NCI-H1930 (cell line): ENCODE measurements around the gene SCYGR7.

Source experiments
- DNase-seq, 2 experiments: peaks; one replicate each; lab custom pipeline; 2025; lab: John Stamatoyannopoulos, UW

The SCYGR7 gene

DNA sequence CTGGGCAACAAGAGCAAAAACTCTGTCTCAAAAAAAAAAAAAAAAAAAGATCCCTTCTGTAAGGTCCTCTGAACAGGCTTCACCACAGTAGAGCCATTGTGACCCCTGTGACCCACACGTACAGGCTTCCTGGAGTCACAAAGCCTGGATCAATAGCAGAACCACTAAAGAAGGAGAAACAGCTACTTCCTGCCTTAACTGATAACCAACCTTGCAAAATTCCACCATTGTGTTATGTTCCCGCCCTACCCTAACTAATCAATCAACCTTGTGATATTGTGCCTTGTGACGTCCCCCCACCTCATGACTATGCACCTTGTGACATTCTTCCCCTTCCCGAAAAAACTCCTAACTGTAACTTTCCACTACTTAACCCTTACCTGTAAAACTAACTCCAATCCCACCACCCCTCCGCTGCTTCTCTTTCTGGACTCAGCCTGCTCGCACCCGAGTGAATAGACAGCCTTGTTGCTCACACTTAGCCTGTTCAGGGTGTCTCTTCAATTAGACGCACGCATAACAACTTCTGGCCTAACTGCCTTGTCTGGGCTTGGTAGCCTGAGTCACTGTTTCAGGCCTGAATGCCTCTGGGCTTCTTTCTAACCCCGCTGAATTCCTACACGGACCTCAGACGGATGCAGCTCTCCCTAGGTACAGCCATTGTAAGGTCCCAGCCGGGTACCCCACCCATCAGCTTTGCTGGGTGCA lies 31.4 kb downstream of the SCYGR7 start:
- DNase-seq = no peak

DNA sequence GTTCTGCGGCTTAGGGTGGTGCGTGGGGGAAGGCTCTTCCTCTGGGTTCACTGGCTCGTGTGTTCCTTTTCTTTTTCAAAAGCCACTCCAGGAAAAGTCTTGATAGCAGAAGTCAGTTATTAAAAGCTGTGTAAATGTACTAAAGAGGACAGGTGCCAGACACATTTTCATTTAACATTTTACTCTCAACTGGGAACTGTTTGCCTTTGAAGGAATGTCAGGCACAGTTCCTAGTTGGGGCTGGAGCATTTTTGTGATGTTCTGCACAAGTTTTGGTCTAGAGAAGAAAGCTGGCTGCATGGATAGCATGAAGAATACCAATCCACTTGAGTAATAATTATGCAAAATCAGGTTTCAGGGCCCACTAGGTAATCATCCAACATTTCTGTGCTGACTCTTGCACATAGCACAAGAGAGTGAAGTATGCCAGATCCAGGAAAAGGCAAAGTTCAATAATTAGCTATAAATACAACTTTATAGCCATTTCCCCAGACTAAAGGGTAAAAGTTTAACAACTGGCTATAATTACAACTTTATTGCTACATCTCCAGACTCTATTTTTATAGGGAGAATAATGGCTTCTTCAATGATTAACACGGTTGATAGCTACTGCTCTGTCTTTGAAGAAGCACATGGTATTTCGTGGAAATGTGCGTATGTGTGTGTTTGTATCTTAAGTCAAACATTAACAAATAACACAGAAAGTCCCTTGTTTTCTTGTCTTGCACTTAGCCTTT lies 33.8 kb downstream of the SCYGR7 start:
- DNase-seq = no peak

DNA sequence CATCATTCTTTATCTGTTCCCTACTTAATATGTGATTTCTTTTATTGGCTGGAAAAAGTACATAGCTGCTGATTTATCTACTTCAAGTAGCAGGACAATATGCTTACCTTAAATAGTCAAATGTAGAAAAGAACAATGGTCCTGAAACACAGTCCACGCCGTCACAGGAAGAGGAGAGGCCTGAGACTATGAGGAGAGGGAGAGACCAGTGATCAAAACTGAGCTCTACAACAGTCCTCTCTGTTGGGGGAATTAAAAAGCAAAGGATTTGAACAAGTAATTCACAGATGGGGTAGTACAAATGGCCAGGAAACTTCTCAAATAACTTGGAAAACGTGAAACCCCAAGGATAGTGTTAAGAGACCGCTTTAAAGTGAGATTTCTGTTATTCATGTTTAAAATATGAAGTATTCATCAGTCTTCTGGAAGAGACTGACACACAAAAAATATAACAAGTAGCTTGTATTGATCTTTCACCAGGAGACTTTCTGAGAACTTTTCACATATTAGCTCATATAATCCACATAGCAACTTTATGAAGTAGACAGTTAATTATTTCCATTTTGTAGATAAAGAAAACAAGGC lies 37.7 kb downstream of the SCYGR7 start:
- no peak for DNase-seq

DNA sequence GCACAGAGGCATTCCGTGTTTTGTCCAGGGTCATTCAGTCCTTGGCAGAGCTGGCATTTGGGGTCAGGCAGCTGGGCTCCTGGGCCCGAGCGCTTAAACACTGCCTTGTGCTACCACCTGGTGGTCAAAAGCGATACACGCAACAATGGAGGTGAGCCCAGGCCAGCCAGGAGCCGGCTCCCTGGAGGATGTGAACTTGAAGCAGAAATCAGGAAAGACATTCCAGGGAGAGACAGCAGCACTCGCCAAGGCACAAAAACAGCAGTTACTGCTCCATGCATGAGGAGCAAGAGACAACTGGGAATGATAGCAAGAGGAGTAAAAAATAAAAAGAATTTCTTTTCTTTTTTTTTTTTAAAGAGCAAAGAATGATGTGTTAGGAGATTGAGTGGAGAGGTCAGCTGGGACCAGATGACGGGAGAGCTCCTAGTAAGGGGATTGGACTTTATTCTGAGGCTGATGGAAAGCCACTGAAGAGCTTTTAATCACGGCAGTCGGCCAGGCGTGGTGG lies 38.3 kb downstream of the SCYGR7 start:
- DNase-seq = peak; percentile 34 to 60

DNA sequence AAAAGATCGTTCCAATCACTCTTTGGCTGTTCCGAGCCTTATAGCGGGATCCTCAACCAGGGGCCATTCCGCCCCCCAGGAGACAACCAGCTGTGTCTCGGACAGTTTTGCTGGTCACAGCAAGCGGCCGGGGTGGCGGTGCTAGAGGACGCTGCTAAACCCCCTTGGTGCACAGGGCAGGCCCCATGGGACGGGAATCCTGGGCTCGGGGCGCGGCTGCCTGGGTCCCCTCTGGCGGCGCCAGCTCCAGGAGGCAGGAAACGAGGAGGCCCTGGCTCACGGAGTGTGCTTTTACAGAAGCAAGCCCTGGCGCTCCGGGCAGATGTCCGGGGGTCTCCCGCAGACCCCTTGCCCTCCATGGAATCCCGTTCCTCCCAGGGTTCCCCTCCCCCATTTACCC lies 39.7 kb downstream of the SCYGR7 start:
- no peak for DNase-seq

DNA sequence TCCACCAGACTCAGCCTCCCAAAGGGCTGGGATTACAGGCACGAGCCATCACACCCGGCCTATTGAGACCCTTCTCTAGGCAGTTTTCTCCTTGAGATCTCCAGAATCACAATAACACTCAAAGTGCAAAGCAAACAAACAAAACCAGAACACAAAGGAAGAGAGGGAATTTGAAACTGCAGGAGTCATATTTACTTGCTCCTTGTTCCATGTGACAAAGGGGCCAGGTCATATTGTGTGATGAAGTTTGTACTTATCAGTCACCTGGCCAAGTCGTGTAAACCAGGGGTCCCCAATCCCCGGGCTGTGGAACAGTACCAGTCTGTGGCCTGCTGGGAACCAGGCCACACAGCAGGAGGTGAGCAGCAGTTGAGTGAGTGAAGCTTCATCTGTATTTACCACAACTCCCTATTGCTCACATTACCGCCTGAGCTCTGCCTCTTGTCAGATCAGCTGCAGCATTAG lies 44.1 kb downstream of the SCYGR7 start:
- DNase-seq = no peak

DNA sequence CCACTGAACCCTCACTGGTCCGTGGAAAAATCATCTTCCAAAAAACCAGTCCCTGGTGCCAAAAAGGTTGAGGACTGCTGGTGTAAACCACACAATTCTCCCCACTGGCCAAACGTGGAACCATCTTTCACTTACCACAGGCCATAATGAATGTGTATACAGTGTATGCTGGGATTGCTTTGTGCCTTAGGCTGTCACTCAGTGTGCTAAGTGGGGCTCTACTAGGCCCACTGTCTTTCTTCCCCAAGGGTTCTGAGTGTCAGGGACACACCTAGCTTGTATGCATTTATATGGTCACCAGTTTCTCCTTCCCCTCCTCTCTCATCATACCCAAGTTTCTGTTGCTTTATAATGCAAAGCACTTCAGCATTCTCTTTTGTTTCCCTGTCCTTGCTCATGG lies 44.8 kb downstream of the SCYGR7 start:
- no peak for DNase-seq

DNA sequence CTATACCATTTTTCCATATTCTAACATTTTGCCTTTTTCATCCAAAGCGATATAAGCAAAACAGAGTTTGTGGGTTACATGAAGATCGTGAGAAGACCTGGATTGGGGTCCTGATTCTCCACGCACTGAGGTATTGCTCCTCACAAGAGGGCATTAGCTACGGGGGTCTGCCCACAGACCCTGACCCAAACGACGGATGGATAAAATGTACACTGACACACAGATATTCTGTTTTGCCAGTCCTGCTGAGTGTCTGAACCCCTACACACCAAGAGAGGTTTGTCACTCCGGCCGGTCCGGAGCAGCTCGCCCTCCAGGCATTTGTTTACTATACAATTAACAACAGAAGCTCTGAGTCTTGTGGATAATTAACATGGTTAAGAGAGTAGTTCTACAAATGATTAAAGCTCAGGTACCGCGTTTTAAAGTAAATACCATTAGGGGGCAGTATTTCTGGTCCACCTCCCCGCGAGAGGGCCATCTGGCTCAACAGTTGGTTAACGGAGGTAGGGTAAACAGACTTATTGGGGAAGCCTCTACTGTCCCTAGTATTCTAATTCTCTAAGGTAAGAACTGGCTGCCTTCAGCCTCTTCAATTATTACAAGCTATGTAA lies 46.0 kb downstream of the SCYGR7 start:
- no peak for DNase-seq

DNA sequence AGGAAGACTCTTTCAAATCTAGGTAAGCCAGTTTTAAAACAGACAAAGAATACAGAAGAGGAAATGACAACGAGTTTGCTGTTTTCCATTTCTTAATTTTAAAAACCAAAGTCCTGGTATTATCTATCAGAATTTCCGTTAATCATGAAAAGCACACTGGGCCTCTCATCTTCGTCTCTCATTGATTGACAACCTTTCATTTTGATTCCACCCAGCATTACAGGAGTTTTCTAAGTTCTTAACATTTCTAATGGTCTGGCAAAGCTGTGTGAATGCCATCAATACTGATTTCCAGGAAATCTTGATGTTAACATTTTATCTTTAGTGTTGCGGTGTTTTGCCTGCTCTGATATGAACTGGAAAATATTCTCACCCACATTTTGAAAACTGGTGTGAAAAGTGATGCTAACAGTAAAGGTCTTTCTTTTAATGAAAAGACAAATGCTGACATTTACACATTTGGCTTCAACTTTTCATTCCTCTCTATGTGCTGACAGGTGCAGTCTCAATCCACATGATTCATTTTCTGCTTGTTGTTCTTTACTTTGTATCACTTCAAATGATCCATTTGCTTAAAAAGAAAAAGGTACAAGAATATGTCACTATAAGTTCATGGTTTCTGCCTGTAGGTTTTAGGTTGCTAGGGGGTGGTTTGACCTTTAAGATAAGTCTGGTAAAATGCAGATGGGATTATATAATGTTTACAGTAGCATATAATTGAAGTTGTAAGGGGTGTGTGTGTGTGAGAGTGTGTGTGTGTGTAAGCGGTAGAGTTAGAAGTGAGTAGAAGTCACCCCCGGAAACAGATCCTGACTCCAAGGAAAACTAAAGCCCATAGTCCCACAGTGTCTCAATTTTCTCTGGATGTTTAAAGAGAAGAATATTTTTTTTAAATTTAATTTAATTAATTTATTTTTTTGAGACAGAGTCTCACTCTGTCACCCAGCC lies 47.0 kb downstream of the SCYGR7 start:
- DNase-seq = no peak
